GM21423 (cell line): Measurements from ENCODE around the gene PVR.

Source experiments
- ATAC-seq: cut with Tn5 transposase; IDR thresholded peaks from one replicate; pipeline ENCODE4 v1.9.1; 2021; ENCODE audit warnings: mild to moderate bottlenecking, moderate library complexity; ENCODE audit not compliant: unreplicated experiment

Gene PVR

GRCh38 chr19:44642377-44642776, 1.3 kb upstream of the PVR start:
- ATAC-seq: no peak

GRCh38 chr19:44644402-44645016, 799 bp downstream of the PVR start:
- no peak for ATAC-seq

GRCh38 chr19:44645407-44646048, 1.8 kb downstream of the PVR start:
- no peak for ATAC-seq

GRCh38 chr19:44646049-44646416, 2.3 kb downstream of the PVR start:
- ATAC-seq: no peak

- ATAC-seq: no peak
Observed at GRCh38 chr19:44647144-44647543, 3.4 kb downstream of the PVR start.

- ATAC-seq: no peak
Observed at GRCh38 chr19:44648631-44649251, 5.0 kb downstream of the PVR start.

GRCh38 chr19:44649578-44650145, 6.0 kb downstream of the PVR start:
- no peak for ATAC-seq

- ATAC-seq: no peak
Observed at GRCh38 chr19:44653343-44653742, 9.6 kb downstream of the PVR start.

GRCh38 chr19:44653977-44654774, 10.5 kb downstream of the PVR start:
- ATAC-seq: peak; percentile 85

- ATAC-seq: no peak
Observed at GRCh38 chr19:44657211-44657921, 13.7 kb downstream of the PVR start.

- ATAC-seq: no peak
Observed at GRCh38 chr19:44658069-44658733, 14.5 kb downstream of the PVR start.

GRCh38 chr19:44660081-44660480, 16.4 kb downstream of the PVR start:
- no peak for ATAC-seq

- no peak for ATAC-seq
Observed at GRCh38 chr19:44661205-44661604, 17.5 kb downstream of the PVR start.

- no peak for ATAC-seq
Observed at GRCh38 chr19:44661904-44662303, 18.2 kb downstream of the PVR start.

GRCh38 chr19:44662691-44663385, 19.1 kb downstream of the PVR start:
- ATAC-seq: no peak

GRCh38 chr19:44663996-44664395, 20.3 kb downstream of the PVR start:
- no peak for ATAC-seq

GRCh38 chr19:44664976-44665375, 21.3 kb downstream of the PVR start:
- no peak for ATAC-seq

- no peak for ATAC-seq
Observed at GRCh38 chr19:44666852-44667556, 23.3 kb downstream of the PVR start.
